GM12873 (cell line): Measurements from ENCODE around the gene CYP2F1.

ENCODE experiments used
- TF ChIP-seq, protein P1 (sequence below): IDR thresholded peaks from 2 replicates; pipeline ENCODE4 v1.5.1; 2012; ENCODE audit warnings: low read depth, mild to moderate bottlenecking, moderate library complexity, low read length, control low read depth; ENCODE audit not compliant: insufficient read depth; ENCODE audit errors: missing control alignments

The CYP2F1 gene

DNA sequence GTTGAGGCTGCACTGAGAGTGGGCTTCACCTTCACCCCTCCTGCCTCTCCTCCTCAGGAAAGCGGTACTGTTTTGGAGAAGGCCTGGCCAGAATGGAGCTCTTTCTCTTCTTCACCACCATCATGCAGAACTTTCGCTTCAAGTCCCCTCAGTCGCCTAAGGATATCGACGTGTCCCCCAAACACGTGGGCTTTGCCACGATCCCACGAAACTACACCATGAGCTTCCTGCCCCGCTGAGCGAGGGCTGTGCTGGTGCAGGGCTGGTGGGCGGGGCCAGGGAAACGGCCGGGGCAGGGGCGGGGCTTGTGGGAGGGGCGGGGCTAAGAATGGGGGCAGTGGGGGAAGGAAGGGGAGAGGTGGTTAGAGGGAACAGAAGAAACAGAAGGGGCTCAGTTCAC is 18.5 kb upstream of the CYP2F1 start:
- TF ChIP-seq, protein P1, sequence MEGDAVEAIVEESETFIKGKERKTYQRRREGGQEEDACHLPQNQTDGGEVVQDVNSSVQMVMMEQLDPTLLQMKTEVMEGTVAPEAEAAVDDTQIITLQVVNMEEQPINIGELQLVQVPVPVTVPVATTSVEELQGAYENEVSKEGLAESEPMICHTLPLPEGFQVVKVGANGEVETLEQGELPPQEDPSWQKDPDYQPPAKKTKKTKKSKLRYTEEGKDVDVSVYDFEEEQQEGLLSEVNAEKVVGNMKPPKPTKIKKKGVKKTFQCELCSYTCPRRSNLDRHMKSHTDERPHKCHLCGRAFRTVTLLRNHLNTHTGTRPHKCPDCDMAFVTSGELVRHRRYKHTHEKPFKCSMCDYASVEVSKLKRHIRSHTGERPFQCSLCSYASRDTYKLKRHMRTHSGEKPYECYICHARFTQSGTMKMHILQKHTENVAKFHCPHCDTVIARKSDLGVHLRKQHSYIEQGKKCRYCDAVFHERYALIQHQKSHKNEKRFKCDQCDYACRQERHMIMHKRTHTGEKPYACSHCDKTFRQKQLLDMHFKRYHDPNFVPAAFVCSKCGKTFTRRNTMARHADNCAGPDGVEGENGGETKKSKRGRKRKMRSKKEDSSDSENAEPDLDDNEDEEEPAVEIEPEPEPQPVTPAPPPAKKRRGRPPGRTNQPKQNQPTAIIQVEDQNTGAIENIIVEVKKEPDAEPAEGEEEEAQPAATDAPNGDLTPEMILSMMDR = no peak

DNA sequence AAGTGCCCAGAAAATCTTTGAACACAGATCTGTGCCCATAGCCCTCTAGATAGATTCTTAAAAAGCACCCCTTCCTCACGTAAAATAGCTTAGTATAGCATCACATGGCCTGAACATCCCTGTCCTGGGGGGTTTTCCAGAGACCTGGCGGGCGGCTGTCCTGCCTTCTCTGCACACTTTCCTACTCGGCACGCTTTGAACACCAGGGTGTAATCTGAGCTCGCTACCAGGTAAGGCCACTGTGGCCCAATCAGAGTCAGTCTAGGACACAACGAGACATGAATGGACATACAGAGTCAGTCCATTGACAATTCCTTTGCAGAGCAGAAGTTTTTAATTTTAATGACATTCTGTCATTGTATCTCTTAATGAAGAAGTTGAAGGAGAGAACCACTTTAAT is 17.9 kb upstream of the CYP2F1 start:
- TF ChIP-seq, protein P1 = no peak

GRCh38 chr19:41097302-41097701 is 16.9 kb upstream of the CYP2F1 start:
- TF ChIP-seq, protein P1 = no peak

DNA sequence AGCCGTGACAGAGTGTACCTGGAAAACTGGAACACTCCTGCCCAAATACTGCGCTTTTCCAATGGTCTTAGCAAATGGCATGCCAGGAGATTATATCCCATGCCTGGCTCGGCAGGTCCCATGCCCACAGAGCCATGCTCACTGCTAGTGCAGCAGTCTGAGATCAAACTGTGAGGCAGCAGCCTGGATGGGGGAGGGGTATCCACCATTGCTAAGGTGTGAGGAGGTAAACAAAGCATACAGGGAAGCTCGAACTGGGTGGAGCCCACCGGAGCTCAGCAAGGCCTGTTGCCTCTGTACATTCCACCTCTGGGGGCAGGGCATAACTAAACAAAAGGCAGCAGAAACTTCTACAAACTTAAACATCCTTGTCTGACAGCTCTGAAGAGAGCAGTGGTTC is 15.5 kb upstream of the CYP2F1 start:
- TF ChIP-seq, protein P1 = no peak

- TF ChIP-seq, protein P1 = no peak
Measured at GRCh38 chr19:41106177-41106576, 8.1 kb upstream of the CYP2F1 start.

GRCh38 chr19:41111296-41111695 is 2.9 kb upstream of the CYP2F1 start:
- TF ChIP-seq, protein P1 = no peak

DNA sequence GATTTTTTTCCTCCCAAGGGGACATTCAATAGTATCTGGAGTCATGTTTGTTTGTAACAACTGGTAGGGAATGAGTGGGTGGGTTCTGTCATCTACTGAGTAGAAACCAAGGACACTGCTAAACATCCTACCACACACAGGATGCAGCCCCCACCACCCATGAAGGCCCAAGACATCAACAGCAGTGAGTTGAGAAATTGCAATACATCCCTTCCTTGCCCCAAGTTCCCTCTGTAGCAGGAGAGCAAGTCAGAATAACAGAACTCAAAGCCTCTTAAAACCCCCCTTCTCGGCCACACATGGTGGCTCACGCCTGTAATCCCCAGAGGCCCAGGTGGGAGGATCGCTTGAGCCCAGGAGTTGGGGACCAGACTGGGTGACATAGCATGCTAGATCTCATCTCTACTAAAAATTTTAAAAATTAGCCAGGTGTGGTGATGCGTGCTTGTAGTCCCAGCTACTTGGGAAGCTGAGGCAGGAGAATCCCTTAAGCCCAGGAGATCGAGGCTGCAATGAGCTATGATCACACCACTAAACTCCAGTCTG is 2.4 kb upstream of the CYP2F1 start:
- TF ChIP-seq, protein P1 = no peak
